Testis (tissue), 2 donors: Measurements from ENCODE around the gene UFC1.

ENCODE experiments used
- POLR2A ChIP-seq: fragments of 450-650 bp; IDR thresholded peaks from one replicate; pipeline ENCODE4 v1.6.1; 2017; ENCODE audit warnings: antibody characterized with exemption, mild to moderate bottlenecking, moderate library complexity
- TF ChIP-seq, protein P1 (sequence below), 3 experiments: fragments of 450-650 bp in 2 of 3; fragments of 200-600 bp in 1 of 3; sonication (generic) in 1 of 3; IDR thresholded peaks; one replicate each; pipeline ENCODE4 v1.5.1; 2016 to 2019; ENCODE audit warnings: antibody characterized with exemption in 3 of 3, mild to moderate bottlenecking in 2 of 3, moderate library complexity in 1 of 3

DNA sequence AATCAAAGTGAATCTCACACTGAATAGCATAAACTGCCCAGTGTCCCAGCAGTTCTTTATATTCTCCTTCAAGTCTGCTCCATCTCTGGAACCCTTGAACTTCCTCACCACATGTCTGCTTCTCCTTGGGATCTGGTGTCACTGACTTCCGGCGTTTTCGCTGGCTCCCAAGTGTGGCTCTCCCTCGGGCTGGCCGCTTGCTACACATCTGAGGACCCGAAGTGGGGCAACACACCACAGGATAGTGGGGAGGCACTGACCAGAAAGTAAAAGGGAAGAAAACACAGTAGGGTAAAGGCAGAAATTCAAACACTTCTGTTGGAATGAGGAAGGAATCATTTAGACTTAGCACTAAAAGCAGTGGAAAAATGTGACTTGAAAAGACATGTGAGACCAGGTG is 30.8 kb upstream of the UFC1 start:
- TF ChIP-seq POLR2A: no peak
- TF ChIP-seq, protein P1, sequence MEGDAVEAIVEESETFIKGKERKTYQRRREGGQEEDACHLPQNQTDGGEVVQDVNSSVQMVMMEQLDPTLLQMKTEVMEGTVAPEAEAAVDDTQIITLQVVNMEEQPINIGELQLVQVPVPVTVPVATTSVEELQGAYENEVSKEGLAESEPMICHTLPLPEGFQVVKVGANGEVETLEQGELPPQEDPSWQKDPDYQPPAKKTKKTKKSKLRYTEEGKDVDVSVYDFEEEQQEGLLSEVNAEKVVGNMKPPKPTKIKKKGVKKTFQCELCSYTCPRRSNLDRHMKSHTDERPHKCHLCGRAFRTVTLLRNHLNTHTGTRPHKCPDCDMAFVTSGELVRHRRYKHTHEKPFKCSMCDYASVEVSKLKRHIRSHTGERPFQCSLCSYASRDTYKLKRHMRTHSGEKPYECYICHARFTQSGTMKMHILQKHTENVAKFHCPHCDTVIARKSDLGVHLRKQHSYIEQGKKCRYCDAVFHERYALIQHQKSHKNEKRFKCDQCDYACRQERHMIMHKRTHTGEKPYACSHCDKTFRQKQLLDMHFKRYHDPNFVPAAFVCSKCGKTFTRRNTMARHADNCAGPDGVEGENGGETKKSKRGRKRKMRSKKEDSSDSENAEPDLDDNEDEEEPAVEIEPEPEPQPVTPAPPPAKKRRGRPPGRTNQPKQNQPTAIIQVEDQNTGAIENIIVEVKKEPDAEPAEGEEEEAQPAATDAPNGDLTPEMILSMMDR (IDR thresholded peaks at IDR 0.05): no peak
